HG03135 (cell line): ENCODE data around the gene COG8.

ENCODE experiments used
- ATAC-seq: cut with Tn5 transposase; IDR thresholded peaks from one replicate; pipeline ENCODE4 v1.9.1; 2021; ENCODE audit warnings: mild to moderate bottlenecking, moderate library complexity; ENCODE audit not compliant: unreplicated experiment

COG8 gene

DNA sequence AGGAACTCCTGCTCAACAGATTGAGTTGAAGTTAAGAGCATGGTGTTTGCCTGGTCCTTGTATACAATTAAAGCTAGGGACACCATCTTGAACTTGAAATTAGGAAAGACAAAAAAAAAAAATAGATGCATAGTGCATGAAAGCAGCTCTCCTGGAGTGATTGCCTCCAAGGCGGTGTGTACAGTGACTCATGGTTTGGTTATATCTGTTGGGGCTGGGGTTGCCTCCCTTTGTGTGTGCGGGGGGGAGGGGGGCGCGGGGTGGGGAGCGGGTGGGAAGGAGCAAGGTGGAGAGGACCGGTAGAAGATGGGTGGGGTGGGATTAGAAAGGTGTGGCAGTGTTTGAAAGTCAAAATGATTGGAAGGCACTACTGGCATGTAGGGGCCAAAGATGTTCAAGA lies 8.9 kb upstream of the COG8 start:
- no peak for ATAC-seq

DNA sequence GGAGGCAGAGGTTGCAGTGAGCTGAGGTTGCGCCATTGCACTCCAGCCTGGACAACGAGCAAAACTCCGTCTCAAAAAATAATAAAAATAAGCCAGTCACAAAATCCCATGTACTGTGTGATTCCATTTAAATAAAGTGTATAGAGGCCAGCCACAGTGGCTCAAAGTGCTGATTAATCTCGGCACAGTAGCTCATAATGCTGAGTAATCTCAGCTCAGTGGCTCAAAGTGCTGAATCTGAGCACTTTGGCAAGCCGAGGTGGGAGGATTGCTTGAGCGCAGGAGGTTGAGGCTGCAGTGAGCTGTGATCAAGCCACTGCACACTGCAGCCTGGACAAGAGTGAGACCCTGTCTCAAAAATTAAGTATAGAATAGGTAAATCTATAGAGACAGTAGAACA lies 7.3 kb upstream of the COG8 start:
- no peak for ATAC-seq

DNA sequence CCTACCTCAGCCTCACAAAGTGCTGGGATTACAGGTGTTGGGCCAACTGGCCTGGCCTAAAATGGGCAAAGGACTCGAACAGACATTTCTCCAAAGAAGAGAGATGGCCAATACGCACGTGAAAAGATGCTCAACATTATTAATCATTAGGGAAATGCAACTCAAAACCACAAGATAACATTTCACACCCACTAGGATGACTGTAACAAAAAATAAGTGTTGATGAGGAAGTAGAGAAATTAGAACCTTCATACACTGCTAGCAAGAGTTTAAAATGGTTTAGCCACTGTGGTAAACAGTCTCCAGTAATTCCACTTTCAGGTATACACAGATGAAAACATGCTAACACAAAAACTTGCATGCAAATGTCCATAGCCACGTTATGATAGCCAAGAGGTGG lies 6.6 kb upstream of the COG8 start:
- no peak for ATAC-seq

DNA sequence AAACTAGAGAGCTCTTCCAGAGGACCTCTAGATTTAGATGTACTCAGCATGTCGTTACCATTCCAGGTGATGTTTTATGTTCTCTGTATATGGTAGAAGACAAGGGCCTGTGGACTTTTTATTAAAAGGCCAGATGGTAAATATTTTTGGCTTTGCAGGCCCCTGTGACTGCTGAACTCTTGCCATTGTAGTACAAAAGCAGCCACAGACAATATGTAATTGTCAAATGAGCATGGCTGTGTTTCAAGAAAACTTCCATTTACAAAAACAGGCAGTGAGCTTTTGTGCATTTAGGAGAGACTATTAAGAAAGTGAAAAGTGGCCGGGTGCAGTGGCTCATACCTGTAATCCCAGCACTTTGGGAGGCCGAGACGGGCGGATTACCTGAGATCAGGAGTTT lies 4.8 kb upstream of the COG8 start:
- ATAC-seq = no peak

DNA sequence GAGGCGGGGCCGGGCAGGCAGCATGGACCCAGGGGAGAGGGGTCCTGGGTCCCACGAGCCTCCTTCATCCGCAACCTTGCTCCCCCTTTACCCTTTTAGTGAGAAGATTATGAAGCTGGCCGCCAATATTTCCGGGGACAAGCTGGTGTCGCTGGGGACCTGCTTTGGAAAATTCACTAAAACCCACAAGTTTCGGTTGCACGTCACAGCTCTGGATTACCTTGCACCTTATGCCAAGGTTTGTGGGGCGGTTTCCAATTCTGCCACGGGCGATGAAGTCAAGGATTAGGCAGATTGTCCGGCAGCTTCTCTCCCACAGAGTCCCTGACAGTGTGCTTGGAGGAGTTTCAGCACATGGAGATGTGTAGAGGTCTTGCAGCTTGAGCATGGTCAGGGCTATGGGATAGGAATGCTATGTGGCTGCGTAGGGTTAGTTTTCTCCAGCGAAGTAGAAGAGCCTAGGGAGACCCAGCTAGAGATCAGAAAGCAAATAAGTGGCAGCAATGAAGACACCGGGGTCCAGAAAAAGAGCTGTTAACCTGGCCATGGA lies 806 bp upstream of the COG8 start:
- no peak for ATAC-seq

DNA sequence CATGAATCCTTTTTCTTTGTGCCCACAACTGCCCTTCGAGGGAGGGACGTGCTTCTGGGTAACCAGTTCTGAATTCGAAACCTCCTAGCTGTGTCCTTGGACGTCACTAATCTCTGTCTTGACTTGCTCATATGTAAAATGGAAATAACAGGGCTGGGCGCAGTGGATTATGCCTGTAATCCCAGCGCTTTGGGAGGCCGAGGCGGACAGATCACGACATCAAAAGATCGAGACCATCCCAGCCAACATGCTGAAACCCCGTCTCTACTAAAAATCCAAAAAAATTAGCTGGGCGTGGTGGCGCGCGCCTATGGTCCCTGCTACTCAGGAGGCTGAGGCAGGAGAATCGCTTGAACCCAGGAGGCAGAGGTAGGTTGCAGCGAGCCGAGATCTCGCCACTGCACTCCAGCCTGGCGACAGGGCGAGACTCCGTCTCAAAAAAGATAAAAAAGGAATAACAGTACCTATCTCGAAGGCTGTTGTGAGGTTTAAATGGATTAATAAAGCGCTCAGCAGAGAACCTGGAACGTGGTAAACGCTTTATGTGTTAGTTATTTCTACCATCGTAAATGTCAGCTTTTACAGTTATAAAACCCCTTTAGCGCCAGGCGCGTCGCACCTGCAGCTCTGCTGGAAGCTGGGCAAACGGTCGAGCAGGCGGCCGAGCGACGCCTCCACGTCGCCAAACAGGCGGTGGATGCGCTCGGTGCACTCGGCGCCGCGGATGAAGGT lies 641 bp downstream of the COG8 start:
- ATAC-seq = no peak

DNA sequence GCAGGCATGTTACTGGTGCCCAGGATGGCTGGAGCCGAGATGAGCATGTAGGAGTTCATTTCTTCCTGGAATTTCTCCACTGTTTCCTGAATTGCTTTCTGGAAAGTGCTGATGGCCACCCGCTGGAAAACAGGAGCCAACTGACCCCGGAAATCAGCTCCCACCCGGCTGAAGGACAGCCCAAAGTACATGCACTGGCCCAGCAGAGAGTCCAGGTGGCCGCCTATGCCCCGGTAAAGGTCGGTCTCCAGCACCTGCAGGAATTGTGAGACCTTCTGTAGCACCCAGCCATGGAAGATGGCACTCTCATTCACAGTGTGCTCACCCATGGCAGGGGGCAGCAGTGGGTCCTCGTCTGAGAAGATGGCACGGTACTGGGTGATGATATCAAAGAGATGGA lies 4.7 kb downstream of the COG8 start:
- ATAC-seq = no peak

DNA sequence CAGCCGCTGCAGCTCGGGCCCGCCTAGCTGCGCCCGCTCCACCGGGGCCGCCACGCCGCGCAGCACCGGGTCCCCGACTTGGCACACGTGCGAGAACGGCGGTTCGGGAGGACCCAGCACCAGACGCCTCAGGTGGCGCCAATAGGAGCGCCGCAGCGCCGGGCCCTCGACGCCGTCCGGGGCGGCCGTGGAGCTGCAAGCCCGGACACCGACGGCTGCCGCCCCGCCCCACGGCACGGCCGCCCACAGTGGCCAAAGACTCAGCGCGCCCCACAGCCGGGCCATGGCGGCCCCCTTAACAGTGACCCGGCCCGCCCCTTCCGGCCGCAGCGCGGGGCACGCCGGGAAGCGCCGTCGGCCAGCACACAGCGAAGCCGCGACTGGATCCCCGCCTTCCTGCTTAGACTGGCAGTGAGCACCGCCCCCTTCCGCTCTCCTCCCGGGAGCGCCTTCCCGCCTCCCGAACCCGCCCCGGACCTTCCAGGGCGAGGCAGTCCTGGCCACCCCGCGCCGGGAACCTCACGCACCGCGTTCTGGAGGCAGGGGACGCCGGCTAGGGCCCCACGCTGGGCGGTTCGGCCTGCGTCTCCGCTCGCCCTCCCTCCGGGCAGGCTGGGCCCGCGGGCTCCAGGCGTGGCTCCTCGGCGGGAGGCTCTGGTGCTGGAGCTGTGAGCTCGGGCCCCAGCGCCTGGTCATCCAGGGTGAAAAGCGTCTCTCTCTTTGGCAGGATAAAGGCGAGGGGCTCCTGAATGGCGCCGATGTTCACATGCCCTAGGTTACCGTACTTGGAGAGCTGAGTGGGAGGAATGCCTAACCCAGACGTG lies 8.9 kb downstream of the COG8 start, which contains the start of gene PDF:
TSS of gene PDF (minus strand) at position 303 of the 824 bp plus-strand sequence. CDS start at position 285, 18 bp downstream.
- peak; percentile 89 for ATAC-seq

DNA sequence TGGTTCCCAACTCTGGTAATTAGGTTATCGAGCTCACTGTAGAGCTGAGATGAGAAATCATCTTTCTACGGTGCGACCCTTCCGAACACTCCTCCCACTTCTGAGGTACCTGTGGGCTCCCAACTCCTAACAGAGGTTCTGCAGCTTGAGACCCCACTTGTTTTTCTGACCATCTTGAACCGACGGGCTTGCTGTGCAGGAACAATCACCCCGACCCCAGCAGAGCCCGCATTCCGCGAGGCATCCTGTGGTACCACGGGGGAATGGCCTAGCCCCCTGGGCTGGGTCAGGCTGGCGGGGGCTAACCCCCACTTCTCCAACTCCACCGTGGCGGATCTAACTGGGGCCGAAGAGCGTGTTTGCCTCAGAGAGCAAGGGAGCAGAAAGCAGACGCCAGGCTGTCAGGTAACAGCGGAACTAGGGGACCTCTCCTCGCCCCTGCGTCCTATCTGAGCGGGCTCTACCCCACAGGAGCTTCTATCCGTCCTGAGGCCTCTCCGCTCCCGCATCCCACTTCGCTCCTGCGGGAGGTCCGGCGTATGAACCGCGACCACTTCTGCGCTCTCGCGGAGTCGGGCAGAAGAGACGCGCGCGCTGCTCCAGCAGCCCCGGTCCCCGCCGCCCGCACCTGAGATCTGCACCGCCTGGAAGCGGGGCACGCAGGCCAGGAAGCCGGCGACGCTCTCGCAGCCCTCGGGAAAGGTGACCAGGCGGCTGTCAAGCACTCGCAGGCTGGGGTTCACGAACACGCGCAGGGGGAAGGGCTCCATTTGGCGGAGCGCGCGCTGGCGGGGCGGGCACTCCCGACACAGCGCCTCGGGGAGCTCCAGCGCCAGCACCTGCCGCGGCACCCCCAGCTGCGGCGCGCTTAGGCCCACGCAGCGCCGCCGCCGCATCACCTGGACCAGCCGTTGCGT lies 9.7 kb downstream of the COG8 start:
- ATAC-seq = peak; percentile 36

DNA sequence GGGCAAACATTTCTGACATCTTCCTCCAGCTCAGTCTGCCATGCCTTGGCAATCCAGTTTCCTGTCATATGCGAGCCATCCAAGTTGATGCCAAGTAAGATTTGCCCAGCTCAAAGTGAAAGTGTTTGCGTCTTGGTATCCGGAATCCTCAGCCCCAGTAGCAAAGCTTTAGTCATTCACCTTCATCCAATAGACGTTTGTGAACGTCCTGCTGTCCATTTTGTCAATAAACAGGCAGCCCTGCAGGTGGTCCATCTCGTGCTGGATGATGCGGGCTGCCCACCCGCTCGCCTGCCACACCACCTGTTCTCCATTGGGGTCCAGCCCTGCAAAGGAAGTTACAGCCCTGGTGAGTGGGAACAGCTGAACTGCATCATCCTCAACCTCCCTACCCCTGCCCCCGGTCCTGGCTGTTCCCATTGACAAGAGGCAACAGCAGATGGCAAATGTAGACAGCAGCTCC lies 10.5 kb downstream of the COG8 start:
- no peak for ATAC-seq

DNA sequence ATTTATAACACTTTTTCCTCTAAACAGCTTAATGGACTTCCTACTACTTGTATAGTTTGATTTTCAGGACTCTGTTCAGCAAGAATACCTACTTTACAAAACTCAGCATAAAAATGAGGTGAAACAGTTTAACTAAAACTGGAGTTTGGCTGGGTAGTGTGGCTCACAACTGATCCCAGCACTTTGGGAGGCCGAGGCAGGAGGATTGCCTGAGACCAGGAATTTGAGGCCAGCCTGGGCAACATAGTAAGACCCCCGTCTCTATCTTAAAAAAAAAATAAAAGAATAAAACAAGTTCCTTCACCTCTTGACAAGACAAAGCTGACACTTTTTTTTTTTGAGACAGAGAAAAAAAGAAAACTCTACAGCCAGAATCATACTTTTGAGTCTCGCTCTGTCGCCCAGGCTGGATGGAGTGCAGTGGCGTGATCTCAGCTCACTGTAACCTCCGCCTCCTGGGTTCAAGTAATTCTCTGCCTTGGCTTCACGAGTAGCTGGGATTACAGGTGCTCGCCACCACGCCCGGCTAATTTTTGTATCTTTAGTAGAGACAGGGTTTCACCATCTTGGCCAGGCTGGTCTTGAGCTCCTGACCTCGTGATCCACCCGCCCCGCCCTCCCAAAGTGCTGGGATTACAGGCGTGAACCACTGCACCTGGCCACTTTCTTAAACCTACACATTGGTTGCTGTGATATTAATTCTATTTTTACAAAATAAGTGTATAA lies 11.6 kb downstream of the COG8 start:
- ATAC-seq = no peak

DNA sequence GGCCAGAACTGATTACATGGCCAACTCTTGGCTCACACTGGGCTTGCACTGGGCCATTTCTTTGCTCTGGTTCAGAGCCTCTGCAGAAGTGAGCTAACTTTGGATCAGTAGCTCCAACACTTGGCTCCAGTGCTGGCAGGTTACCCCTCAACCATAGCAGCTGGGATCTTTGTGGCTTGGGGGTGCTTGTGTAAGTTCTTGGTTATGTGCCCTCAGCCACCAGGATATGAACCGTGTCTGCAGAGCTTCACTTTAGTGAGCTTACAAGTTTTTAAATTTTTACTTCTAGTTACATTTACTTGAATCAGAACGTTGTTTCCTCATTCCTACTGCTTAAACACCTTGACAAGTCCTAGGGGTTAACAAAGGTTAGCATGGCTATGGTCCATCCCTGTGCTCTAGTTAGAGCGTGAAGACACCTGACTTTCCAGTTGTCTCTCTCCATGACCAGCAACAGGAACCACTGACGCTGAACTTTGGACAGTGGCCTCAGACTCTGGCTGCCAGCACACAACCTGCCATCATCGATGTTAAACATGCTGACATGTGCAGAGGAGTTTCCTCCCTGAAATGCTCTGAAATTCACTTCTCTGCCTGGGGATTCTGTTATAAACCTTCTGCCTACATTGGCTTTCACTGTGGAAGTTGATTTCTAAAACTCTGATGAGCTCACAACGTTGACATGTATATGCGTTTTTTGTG lies 13.0 kb downstream of the COG8 start:
- no peak for ATAC-seq

DNA sequence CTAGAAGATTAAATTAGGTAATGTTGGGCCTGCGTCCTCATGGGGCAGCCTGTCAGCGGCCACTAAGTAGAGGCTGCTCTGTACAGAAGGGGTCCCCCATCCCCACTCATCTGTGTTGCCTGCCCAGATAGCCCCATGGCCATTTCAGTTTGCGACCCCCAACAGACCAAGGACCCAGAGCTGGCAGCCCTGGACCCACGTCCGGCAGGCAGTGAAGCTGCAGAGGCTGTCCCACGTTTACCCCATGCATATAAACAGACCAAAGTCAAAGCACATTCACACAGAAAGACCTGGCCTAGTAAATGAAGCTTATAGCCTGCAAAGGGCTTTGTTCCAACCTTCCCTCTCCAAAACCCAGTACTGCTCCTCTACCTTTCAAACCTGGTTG lies 13.6 kb downstream of the COG8 start:
- ATAC-seq = no peak

DNA sequence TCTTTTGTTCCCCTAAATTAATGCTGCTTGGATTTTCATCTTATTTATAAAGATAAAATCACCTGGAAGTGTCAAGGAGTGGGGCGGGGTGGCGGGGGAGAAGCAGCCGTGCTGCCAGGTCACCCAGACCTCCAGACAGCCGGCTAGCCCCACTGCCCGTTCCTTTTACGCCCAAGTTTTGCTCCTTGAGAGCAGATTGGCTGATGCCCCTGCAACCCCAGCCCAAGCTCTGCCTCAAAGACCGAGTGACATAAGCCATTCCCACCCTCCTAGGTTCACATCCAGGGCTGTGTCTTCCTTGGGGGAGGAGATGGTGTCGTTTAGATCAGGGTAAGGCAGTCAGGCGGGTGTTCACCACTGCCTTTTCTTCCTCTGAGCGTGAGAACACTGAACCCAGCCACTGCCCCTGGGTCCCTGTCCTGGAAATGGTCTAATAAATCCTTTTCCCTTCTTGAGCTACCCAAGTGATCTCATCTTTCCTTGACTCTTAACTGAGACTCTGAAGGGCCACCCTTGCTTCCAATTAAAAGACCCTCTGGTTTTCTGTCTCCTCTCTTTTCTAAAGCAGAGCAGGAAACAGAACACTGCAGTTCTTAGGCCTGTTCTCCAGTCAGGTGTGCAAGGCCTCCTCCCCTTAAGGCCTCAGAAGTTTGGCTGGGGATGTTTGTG lies 14.6 kb downstream of the COG8 start:
- no peak for ATAC-seq

DNA sequence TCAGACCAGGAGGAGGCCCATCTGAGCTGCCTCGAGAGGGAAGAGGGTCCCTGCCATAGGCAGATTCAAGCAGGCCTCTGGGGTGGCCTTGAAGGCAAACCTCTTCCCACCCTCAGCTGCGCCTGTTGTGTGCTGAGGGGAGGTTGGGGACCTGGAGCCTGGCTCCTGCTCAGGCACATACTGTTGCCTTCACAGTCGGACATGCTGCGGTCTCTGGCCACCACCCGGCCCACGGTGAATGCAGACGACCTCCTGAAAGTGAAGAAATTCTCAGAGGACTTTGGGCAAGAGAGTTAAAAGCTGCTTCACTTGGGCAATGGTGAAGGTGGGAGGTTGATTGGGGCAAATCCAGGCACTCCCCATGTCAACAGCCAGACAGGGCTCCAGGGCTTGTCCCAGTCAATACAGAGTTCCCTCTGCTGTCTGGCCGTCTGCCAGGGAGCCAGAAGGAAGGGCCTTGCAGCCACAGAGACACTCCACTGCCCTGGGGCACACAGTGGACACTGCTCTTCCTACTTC lies 15.3 kb downstream of the COG8 start:
- no peak for ATAC-seq

DNA sequence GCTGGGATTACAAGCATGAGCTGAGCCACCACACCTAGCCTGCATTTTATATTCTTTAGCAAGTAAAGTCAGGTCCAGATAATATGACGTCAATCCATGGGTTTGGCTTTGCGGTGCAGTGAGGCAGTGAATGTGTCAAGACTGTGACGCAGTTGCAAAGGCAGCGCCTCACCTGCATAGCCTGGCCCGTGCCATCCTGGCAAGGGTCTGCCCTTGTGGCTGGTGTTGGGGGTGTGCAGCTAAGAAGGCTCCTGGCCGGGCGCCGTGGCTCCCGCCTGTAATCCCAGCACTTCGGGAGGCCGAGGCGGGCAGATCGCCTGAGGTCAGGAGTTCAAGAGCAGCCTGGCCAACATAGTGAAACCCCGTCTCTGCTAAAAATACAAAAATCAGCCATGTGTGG lies 15.9 kb downstream of the COG8 start:
- no peak for ATAC-seq

DNA sequence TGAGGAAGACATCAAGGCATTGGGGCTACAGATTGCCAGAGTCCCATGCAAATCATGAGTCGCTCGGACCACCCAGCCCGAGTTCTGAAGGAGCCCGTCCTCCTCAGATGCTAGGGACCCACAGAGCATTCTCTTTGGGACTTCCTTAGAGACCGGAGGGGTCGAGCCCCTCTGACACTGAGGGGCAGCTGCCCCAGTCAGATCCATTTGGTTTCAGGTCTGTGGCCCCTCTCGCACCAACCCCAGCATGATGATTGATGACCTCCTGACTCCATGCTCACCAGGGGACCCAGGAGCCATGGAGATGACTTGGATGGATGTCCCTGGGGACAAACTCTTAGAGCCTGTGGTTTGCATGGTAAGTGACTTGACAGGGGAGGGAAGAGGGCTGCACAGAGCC lies 17.0 kb downstream of the COG8 start:
- ATAC-seq = no peak

DNA sequence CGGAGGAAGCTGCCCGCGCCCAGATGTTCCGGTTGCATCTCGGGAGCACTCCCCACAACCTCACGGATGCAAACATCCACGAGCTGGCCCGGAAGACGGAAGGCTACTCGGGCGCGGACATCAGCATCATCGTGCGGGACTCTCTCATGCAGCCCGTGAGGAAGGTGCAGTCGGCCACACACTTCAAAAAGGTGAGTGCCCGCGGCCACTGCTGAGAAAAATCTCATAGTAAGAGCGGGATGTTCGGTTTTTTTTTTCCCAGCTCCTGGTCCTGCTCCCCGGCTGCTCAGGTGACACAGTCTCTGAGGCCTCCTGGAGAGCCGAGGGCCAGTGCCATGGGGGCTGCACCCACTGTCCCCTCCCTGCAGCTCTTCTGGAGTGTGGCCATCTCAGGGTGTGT lies 18.3 kb downstream of the COG8 start:
- no peak for ATAC-seq

DNA sequence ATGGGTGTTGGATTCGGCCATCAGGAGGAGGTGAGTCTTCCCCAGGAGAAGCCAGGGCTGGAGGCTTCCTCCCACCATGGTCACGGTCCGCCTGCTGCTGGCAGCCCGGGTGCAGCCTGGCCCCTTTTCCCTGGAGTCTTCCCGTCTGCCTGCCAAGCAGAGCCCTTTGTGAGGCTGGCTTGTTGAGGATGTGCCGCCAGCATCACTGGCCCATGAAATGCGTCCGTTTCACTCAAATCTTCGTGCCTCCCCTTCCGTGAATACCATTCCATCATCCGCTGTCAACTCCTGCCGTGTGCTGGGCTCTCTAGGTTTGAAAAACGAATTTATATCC lies 18.7 kb downstream of the COG8 start:
- no peak for ATAC-seq
